UCSD-AML1 (cell line): Measurements from ENCODE around the gene DCAF11.
"Not testable (repeated sequence)": the region's sequence is repeated elsewhere in the genome, so short reads cannot be mapped to it uniquely, and the experiment has no call there.

ENCODE experiments used
- DNase-seq: peaks from one replicate; lab custom pipeline; 2025; ENCODE audit not compliant: unreplicated experiment; lab: John Stamatoyannopoulos, UW

DCAF11 gene

GRCh38 chr14:24095271-24096068 is 19.1 kb upstream of the DCAF11 start:
- DNase-seq = peak; percentile 71

- DNase-seq = no peak
Observed at GRCh38 chr14:24096545-24097181, 17.9 kb upstream of the DCAF11 start.

GRCh38 chr14:24098229-24098926 is 16.2 kb upstream of the DCAF11 start:
- no peak for DNase-seq

- no peak for DNase-seq
Observed at GRCh38 chr14:24098927-24099813, 15.4 kb upstream of the DCAF11 start.

- no peak for DNase-seq
Observed at GRCh38 chr14:24100197-24100981, 14.2 kb upstream of the DCAF11 start.

- DNase-seq = no peak
Observed at GRCh38 chr14:24100982-24101494, 13.5 kb upstream of the DCAF11 start.

GRCh38 chr14:24102357-24103048 is 12.1 kb upstream of the DCAF11 start:
- DNase-seq = no peak

- DNase-seq = no peak
Observed at GRCh38 chr14:24103451-24103850, 11.1 kb upstream of the DCAF11 start.

GRCh38 chr14:24105609-24106239 is 8.9 kb upstream of the DCAF11 start:
- DNase-seq = not testable (repeated sequence)

- no peak for DNase-seq
Observed at GRCh38 chr14:24106672-24107271, 7.8 kb upstream of the DCAF11 start.

- no peak for DNase-seq
Observed at GRCh38 chr14:24108336-24108874, 6.2 kb upstream of the DCAF11 start.

- no peak for DNase-seq
Observed at GRCh38 chr14:24110060-24110459, 4.5 kb upstream of the DCAF11 start.

GRCh38 chr14:24110523-24110922 is 4.1 kb upstream of the DCAF11 start:
- DNase-seq = no peak

GRCh38 chr14:24113379-24113800 is 1.2 kb upstream of the DCAF11 start:
- DNase-seq = no peak

- DNase-seq = peak; percentile 92
Observed at GRCh38 chr14:24113801-24114531, 611 bp upstream of the DCAF11 start.

- DNase-seq = no peak
Observed at GRCh38 chr14:24115422-24116127, 998 bp downstream of the DCAF11 start.
